Measurements from ENCODE around the gene C1orf226.

- TF ChIP-seq CTCF (optimal IDR thresholded peaks at IDR 0.05 in 1 of 3, IDR thresholded peaks at IDR 0.05 in 1 of 3, conservative IDR thresholded peaks at IDR 0.05 in 1 of 3; ENCODE audit: extremely low read depth in 1 of 3, insufficient read depth in 2 of 3, low read length in 3 of 3), result no peak
- no peak for TF ChIP-seq EZH2 (IDR thresholded peaks at IDR 0.05; ENCODE audit: low read length)
Measured at GRCh38 chr1:162353078-162353477, 28.4 kb upstream of the C1orf226 start.
